Colon (tissue), 2 donors: ENCODE measurements around the gene MTA3.
"Not testable (repeated sequence)": the region's sequence is repeated elsewhere in the genome, so short reads cannot be mapped to it uniquely, and the experiment has no call there.

Experiments
- FAIRE-seq: peaks from 2 replicates; lab custom pipeline; 2012; peaks lifted over from hg19 to GRCh38; lab: Jason Lieb, UNC
- donor health status: control.
- donor health status: control.

Gene MTA3

GRCh38 chr2:42663106-42663780 is 94.8 kb downstream of the MTA3 start:
- no peak for FAIRE-seq

GRCh38 chr2:42663828-42664227 is 95.4 kb downstream of the MTA3 start:
- no peak for FAIRE-seq

GRCh38 chr2:42673989-42674579 is 105.7 kb downstream of the MTA3 start:
- no peak for FAIRE-seq

- FAIRE-seq, result no peak
Observed at GRCh38 chr2:42675815-42676214, 107.4 kb downstream of the MTA3 start.

DNA sequence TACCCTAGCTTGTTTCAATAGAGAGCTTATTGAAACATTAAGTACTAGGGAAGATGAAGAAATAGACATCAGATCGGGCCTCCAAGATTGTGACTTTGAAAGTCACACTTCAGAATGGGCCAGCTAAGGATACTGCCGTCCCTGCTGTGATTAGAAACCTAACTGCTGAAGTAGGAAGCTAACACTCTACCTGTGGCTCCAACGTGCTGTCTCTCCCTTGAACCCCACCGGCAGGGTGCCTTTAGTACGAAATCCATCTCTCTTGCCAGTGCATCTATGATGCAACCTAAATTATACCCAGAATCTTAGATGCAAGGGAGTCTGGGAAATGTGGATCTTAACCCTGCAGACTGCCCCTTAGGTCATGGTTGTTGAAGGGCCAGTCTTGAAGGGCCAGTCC is 116.9 kb downstream of the MTA3 start:
- FAIRE-seq, result no peak

GRCh38 chr2:42693013-42693615 is 124.7 kb downstream of the MTA3 start:
- no peak for FAIRE-seq

DNA sequence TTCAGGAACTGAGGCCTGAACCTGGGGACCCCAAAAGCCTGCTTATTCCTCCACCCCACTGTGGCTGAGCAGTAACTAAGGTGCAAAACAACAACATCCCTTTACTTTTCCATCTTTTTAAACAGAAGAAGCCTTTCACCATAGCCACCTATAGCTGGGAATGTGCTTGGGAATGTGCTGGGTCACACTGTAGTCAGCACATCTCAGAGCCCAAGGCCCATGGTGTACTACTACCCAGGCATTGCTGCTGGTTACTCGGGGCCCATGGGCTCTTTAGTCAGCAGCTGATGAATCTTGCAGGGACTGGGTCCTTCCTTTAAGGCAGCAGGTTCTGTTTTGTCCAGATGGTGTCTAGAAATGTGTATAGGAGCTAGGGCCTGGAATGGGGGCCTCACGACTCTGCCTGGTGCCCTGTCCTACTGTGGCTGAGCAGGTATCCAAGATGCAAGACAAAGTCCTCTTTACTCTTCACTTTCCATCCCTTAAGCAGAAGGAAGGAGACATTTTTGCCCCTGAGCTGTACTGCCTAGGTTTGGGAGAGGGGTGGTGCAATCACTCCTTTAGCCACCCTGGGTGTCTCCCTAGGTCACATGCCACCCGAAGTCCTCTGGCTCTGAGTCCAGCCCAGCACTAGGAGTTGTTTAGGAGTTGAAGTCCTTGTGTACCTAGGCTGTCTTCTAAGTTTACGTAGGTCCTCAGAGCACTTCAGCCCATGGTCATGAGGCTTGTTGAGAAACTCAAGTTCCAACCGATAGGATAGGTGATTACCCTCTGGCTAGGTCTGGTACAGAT is 125.5 kb downstream of the MTA3 start:
- no peak for FAIRE-seq

- FAIRE-seq, result no peak
Observed at GRCh38 chr2:42696987-42697386, 128.6 kb downstream of the MTA3 start.

- FAIRE-seq, result no peak
Observed at GRCh38 chr2:42698940-42699339, 130.5 kb downstream of the MTA3 start.

- no peak for FAIRE-seq
Observed at GRCh38 chr2:42706836-42707235, 138.4 kb downstream of the MTA3 start.

- FAIRE-seq, result no peak
Observed at GRCh38 chr2:42708179-42708578, 139.7 kb downstream of the MTA3 start.

GRCh38 chr2:42711896-42712295 is 143.5 kb downstream of the MTA3 start:
- no peak for FAIRE-seq

- FAIRE-seq, result no peak
Observed at GRCh38 chr2:42712934-42713333, 144.5 kb downstream of the MTA3 start.

GRCh38 chr2:42713920-42714319 is 145.5 kb downstream of the MTA3 start:
- no peak for FAIRE-seq

- no peak for FAIRE-seq
Observed at GRCh38 chr2:42714686-42715085, 146.3 kb downstream of the MTA3 start.

- no peak for FAIRE-seq
Observed at GRCh38 chr2:42721898-42722297, 153.5 kb downstream of the MTA3 start.

- FAIRE-seq, result no peak
Observed at GRCh38 chr2:42722320-42723190, 154.1 kb downstream of the MTA3 start.

DNA sequence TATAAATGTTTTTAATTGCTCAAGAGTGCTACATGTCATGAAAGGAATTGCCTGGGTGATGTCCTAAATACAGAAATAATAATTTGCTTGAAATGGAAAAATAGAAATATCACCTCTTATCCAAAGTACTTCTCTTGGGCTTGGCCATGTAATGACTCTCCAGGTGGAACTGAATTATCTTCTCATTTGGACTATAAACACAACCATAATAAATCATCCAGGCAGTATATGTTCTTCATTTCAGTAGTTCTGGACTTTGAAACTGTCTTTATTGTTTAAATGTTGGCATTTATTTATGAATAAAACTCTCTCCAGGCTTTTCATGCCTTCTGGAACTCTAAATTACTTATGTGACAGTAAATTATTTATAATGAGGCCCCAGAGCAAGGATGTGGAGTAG is 155.0 kb downstream of the MTA3 start:
- no peak for FAIRE-seq

- no peak for FAIRE-seq
Observed at GRCh38 chr2:42724886-42725285, 156.5 kb downstream of the MTA3 start.

- no peak for FAIRE-seq
Observed at GRCh38 chr2:42725657-42726056, 157.2 kb downstream of the MTA3 start.

- FAIRE-seq, result no peak
Observed at GRCh38 chr2:42726680-42727079, 158.2 kb downstream of the MTA3 start.

GRCh38 chr2:42731316-42731715 is 162.9 kb downstream of the MTA3 start:
- not testable (repeated sequence) for FAIRE-seq
